ENCODE results near the gene TMPRSS13.

The TMPRSS13 gene

DNA sequence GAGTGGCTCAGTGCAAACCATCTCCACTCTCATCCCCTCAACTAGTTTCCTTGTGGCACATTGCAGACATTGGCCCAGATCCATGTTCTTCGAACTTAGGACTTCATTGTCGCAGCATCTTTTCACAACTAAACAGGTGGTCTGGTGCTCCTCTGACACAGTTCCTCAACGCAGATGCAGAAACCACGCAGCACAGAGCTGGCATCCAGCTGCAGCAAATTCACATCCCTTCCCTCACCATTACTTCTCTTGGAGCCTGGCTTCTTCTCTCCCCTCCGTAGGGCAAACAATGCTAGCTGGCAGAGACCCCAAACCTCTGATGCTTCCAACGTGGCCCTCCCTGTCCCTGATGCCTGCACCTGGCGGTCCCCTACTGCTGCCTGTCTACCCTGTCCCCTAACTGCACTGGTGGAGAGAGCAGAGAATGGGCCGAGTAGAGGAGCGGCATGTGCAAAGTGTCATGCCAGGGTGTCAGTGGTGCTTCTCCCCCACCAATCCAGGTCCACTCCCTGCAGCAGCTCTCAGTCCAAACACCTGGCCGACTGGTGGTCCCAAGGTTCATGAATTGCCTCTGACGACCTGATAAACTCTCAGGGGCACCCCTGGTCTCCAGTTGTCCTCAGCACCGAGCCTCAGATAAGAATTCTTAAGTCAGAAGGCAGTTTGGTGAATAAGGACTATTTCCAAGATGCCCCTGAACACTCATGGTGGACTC lies 18.1 kb downstream of the TMPRSS13 start:
- H4K8ac ChIP-seq (ENCODE audit: low read depth, low read length), result no peak overlapping the region
- peaks cover 10 to 19% of the 10 kb centered on the region in 2 experiments for H3K4me1 ChIP-seq (ENCODE audit: control insufficient read depth in 1 of 2, insufficient read depth in 2 of 2, low read length in 2 of 2)
- no peak overlapping the region for H3K18ac ChIP-seq (ENCODE audit: low read length)
- no peak for DNase-seq
- no peak overlapping the region for H3K14ac ChIP-seq (ENCODE audit: low read length)
- H3K4ac ChIP-seq (ENCODE audit: low read depth, low read length), result no peak overlapping the region
- H4K91ac ChIP-seq (ENCODE audit: low read depth, low read length), result no peak overlapping the region
- WGBS (ENCODE audit: extremely low coverage, insufficient coverage, insufficient read length), result no CpG with 5 or more reads among the region's 12 CpGs
- no peak overlapping the region for H4K12ac ChIP-seq (ENCODE audit: low read depth, low read length)
- no peaks in the 10 kb centered on the region for H3K27me3 ChIP-seq (ENCODE audit: insufficient read depth, low read length)
- H2BK12ac ChIP-seq (ENCODE audit: low read length), result no peak overlapping the region
- no peak overlapping the region for H2AK5ac ChIP-seq (ENCODE audit: low read length)
- peaks cover 2% of the 10 kb centered on the region for H3K79me1 ChIP-seq (ENCODE audit: low read length)
- no peak overlapping the region for H3K23ac ChIP-seq (ENCODE audit: low read length)
- H3K9ac ChIP-seq (ENCODE audit: low read length), result no peak overlapping the region
- H3K4me2 ChIP-seq (ENCODE audit: low read length), result no peak overlapping the region
- no peaks in the 10 kb centered on the region for H3K36me3 ChIP-seq (ENCODE audit: control insufficient read depth in 1 of 2, insufficient read depth in 2 of 2, low read length in 2 of 2)
- H2BK5ac ChIP-seq (ENCODE audit: low read depth, low read length, poor library complexity), result no peak overlapping the region
- H3K4me3 ChIP-seq (ENCODE audit: low read depth, low read length), result no peak overlapping the region
- H2BK120ac ChIP-seq (ENCODE audit: insufficient read depth, low read length, poor library complexity), result no peak overlapping the region
- H3K27ac ChIP-seq (ENCODE audit: low read depth, low read length), result no peak overlapping the region
- no peaks in the 10 kb centered on the region for H3K79me2 ChIP-seq (ENCODE audit: control insufficient read depth, insufficient read depth, low read length, poor library complexity)
- H2AFZ ChIP-seq (ENCODE audit: insufficient read depth, low read length, poor library complexity), result no peak overlapping the region
- peaks cover 3% of the 10 kb centered on the region for H3K9me3 ChIP-seq (ENCODE audit: insufficient read depth, low read depth, low read length)

DNA sequence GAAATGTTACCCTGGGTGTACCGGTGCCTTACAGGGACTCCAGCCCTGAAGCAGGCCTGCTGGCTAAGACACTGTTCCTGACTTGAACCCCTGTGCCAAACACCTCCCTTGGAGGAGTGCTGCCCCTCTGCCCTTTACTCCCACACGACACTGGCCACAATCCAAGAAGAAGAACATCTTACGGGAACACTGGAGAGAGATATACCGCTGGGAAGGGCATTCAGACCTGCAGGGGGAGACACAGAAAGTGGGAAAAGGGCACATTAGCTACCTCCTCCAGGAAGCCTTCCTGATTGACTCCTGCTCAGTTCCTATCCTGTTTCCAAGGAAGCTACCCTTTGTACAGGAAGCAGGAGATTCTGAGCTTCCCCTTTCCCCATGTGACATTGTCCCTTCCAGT lies 18.7 kb downstream of the TMPRSS13 start:
- Histone ChIP-seq H2AK5ac (ENCODE audit: low read length) (no peak overlapping the region), H2AFZ (ENCODE audit: insufficient read depth, low read length, poor library complexity) (no peak overlapping the region), H3K4me1 (ENCODE audit: control insufficient read depth in 1 of 2, insufficient read depth in 2 of 2, low read length in 2 of 2) (peaks cover 10 to 19% of the 10 kb centered on the region in 2 experiments), H3K79me2 (ENCODE audit: control insufficient read depth, insufficient read depth, low read length, poor library complexity) (no peaks in the 10 kb centered on the region), H3K4me3 (ENCODE audit: low read depth, low read length) (no peak overlapping the region), H4K8ac (ENCODE audit: low read depth, low read length) (no peak overlapping the region), H3K23ac (ENCODE audit: low read length) (no peak overlapping the region), H3K4me2 (ENCODE audit: low read length) (no peak overlapping the region), H4K91ac (ENCODE audit: low read depth, low read length) (no peak overlapping the region), H3K4ac (ENCODE audit: low read depth, low read length) (no peak overlapping the region), H4K12ac (ENCODE audit: low read depth, low read length) (no peak overlapping the region), H3K9ac (ENCODE audit: low read length) (no peak overlapping the region), H3K79me1 (ENCODE audit: low read length) (peaks cover 2% of the 10 kb centered on the region), H3K9me3 (ENCODE audit: insufficient read depth, low read depth, low read length) (peaks cover 3% of the 10 kb centered on the region), H3K36me3 (ENCODE audit: control insufficient read depth in 1 of 2, insufficient read depth in 2 of 2, low read length in 2 of 2) (no peaks in the 10 kb centered on the region), H2BK12ac (ENCODE audit: low read length) (no peak overlapping the region), H3K14ac (ENCODE audit: low read length) (no peak overlapping the region), H3K27me3 (ENCODE audit: insufficient read depth, low read length) (no peaks in the 10 kb centered on the region), H2BK120ac (ENCODE audit: insufficient read depth, low read length, poor library complexity) (no peak overlapping the region), H2BK5ac (ENCODE audit: low read depth, low read length, poor library complexity) (no peak overlapping the region), H3K18ac (ENCODE audit: low read length) (no peak overlapping the region), H3K27ac (ENCODE audit: low read depth, low read length) (no peak overlapping the region)
- DNase-seq, result no peak
- no CpG with 5 or more reads among the region's 4 CpGs for WGBS (ENCODE audit: extremely low coverage, insufficient coverage, insufficient read length)

DNA sequence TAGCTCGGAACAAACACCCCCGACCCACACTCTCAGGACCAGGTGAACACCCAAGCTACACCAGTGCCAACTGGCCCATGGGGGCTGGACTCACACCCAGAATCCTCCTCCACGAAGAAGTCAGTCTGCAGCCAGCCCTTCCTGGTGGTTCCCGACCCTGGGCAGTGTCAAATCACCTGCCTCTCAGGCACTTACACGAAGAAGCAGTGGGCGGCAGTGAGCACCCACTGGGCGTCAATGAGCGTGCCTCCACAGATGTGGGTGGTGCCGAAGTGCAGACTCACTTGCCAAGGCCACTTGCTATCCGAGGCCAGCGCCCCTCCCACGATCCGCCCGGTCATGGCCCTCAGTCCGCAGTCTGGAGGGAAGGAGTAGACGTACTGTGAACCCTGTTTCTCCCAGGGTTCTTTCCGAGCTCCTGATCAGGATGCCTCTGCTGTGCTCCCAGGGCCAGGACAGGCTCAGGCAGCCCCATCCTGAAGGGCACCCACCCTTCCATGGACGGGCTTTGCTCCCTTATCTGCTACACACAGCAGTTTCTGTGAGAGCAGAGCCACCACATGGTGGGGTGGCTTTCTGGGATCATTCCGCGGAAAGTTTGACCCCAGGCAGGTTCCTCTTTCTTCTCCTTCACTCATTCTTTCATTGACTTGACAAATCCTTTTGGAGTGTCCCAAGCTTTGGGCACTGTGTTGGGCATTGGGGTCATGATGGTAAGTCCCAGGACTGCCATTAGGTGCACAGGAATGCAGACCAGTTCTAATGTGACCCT lies 19.4 kb downstream of the TMPRSS13 start:
- no peak overlapping the region for H2BK5ac ChIP-seq (ENCODE audit: low read depth, low read length, poor library complexity)
- peak overlapping the region; percentile 12 for H2BK12ac ChIP-seq (ENCODE audit: low read length)
- no peak overlapping the region for H3K23ac ChIP-seq (ENCODE audit: low read length)
- no peak overlapping the region for H3K18ac ChIP-seq (ENCODE audit: low read length)
- H3K4ac ChIP-seq (ENCODE audit: low read depth, low read length), result no peak overlapping the region
- no peak overlapping the region for H4K12ac ChIP-seq (ENCODE audit: low read depth, low read length)
- no CpG with 5 or more reads among the region's 20 CpGs for WGBS (ENCODE audit: extremely low coverage, insufficient coverage, insufficient read length)
- no peak overlapping the region for H2BK120ac ChIP-seq (ENCODE audit: insufficient read depth, low read length, poor library complexity)
- peaks cover 10 to 19% of the 10 kb centered on the region in 2 experiments for H3K4me1 ChIP-seq (ENCODE audit: control insufficient read depth in 1 of 2, insufficient read depth in 2 of 2, low read length in 2 of 2)
- no peak overlapping the region for H4K91ac ChIP-seq (ENCODE audit: low read depth, low read length)
- H3K14ac ChIP-seq (ENCODE audit: low read length), result peak overlapping the region; percentile 22
- peaks cover 3% of the 10 kb centered on the region for H3K9me3 ChIP-seq (ENCODE audit: insufficient read depth, low read depth, low read length)
- no peaks in the 10 kb centered on the region for H3K36me3 ChIP-seq (ENCODE audit: control insufficient read depth in 1 of 2, insufficient read depth in 2 of 2, low read length in 2 of 2)
- H2AFZ ChIP-seq (ENCODE audit: insufficient read depth, low read length, poor library complexity), result no peak overlapping the region
- H3K79me2 ChIP-seq (ENCODE audit: control insufficient read depth, insufficient read depth, low read length, poor library complexity), result no peaks in the 10 kb centered on the region
- no peak overlapping the region for H3K4me3 ChIP-seq (ENCODE audit: low read depth, low read length)
- no peak overlapping the region for H3K4me2 ChIP-seq (ENCODE audit: low read length)
- H3K9ac ChIP-seq (ENCODE audit: low read length), result no peak overlapping the region
- no peak for DNase-seq
- no peaks in the 10 kb centered on the region for H3K27me3 ChIP-seq (ENCODE audit: insufficient read depth, low read length)
- H2AK5ac ChIP-seq (ENCODE audit: low read length), result no peak overlapping the region
- H3K27ac ChIP-seq (ENCODE audit: low read depth, low read length), result no peak overlapping the region
- H3K79me1 ChIP-seq (ENCODE audit: low read length), result peaks cover 2% of the 10 kb centered on the region
- H4K8ac ChIP-seq (ENCODE audit: low read depth, low read length), result no peak overlapping the region

DNA sequence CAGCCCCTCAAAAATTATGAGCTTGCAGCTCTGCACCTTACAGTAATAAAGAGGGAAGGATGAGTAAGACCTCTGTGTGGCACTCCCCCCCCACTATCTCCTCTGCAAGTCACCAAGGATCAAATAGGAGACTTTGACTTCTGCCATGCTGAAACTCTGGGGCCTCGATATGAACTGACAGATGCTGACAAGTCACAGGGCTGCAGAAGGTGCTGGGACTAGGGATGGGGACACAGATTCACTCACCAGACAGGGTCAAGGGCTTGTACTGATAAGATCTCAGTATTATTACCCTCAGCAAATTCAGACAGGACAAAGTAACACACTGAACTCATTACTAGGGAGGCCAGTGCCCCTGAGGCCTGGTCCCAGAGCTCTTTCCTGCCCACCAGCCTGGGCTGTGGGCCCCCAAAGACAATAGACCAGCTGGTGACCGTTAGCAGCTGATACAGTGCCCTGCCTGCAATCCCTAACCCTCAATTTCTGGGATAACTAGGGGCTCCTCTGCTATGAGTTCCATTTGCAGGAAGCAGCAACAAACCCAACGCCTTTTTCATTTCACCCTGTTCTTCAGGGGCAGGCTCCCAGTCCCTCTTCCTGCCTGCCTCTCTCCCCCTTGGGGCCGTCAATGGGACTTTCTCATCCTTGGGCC lies 20.1 kb downstream of the TMPRSS13 start:
- H2BK12ac ChIP-seq (ENCODE audit: low read length), result no peak overlapping the region
- no CpG with 5 or more reads among the region's 4 CpGs for WGBS (ENCODE audit: extremely low coverage, insufficient coverage, insufficient read length)
- H3K23ac ChIP-seq (ENCODE audit: low read length), result no peak overlapping the region
- H3K4me1 ChIP-seq (ENCODE audit: control insufficient read depth in 1 of 2, insufficient read depth in 2 of 2, low read length in 2 of 2), result peaks cover 10 to 19% of the 10 kb centered on the region in 2 experiments
- no peaks in the 10 kb centered on the region for H3K79me2 ChIP-seq (ENCODE audit: control insufficient read depth, insufficient read depth, low read length, poor library complexity)
- H2BK5ac ChIP-seq (ENCODE audit: low read depth, low read length, poor library complexity), result no peak overlapping the region
- no peak overlapping the region for H3K4me2 ChIP-seq (ENCODE audit: low read length)
- no peak overlapping the region for H4K91ac ChIP-seq (ENCODE audit: low read depth, low read length)
- H3K9me3 ChIP-seq (ENCODE audit: insufficient read depth, low read depth, low read length), result no peaks in the 10 kb centered on the region
- H2AFZ ChIP-seq (ENCODE audit: insufficient read depth, low read length, poor library complexity), result no peak overlapping the region
- H3K79me1 ChIP-seq (ENCODE audit: low read length), result peaks cover 2% of the 10 kb centered on the region
- no peak overlapping the region for H4K12ac ChIP-seq (ENCODE audit: low read depth, low read length)
- DNase-seq, result no peak
- H3K18ac ChIP-seq (ENCODE audit: low read length), result no peak overlapping the region
- no peak overlapping the region for H2AK5ac ChIP-seq (ENCODE audit: low read length)
- no peaks in the 10 kb centered on the region for H3K27me3 ChIP-seq (ENCODE audit: insufficient read depth, low read length)
- H3K4ac ChIP-seq (ENCODE audit: low read depth, low read length), result no peak overlapping the region
- no peak overlapping the region for H3K4me3 ChIP-seq (ENCODE audit: low read depth, low read length)
- H3K9ac ChIP-seq (ENCODE audit: low read length), result no peak overlapping the region
- no peak overlapping the region for H3K14ac ChIP-seq (ENCODE audit: low read length)
- no peak overlapping the region for H2BK120ac ChIP-seq (ENCODE audit: insufficient read depth, low read length, poor library complexity)
- no peaks in the 10 kb centered on the region for H3K36me3 ChIP-seq (ENCODE audit: control insufficient read depth in 1 of 2, insufficient read depth in 2 of 2, low read length in 2 of 2)
- H3K27ac ChIP-seq (ENCODE audit: low read depth, low read length), result no peak overlapping the region
- no peak overlapping the region for H4K8ac ChIP-seq (ENCODE audit: low read depth, low read length)

Measured in trophoblast cell (in vitro differentiated cells and primary cell).